GM21515 (cell line): ENCODE measurements around the gene PNMT.
"Not testable (repeated sequence)": the region's sequence is repeated elsewhere in the genome, so short reads cannot be mapped to it uniquely, and the experiment has no call there.

Experiments
- ATAC-seq: cut with Tn5 transposase; IDR thresholded peaks from one replicate; pipeline ENCODE4 v1.9.1; 2021; ENCODE audit not compliant: unreplicated experiment

Gene PNMT

DNA sequence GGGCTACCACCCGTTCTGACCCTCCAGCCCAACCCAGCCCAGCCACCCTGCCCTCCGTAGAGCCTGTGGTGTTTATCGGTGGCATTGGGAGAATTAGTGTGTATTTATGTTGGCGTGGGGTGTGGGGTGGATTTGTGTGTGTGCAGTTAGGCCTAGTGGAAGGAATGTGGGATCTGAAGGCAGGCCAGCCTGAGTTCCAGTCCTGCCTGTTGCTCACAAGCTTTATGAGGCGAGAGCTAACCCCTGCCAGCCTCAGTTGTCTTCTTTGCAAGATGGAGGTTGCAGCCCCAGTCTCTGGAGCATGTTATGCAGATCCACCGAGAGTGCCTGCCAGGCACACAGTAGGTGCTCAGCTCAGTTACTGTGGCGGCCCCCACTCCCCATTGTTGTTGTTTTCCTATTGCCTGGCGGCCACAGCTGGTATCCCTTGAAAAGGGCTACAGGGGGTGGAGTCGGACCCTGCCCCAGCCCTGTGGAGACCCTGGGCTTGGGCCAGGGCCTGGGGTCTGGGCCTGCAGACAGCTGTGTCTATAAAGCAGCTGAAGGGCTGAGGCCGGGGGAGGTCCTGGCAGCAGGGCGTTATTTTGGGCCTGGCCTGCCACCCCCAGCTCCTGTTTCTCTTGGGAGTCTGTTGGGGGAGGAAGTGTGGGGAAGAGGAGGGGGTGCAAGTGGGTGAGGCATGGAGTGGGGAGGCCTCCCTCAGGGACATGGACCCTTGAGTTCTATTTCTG, 36.7 kb downstream of the PNMT start:
- ATAC-seq, result no peak

GRCh38 chr17:39705786-39706348, 37.6 kb downstream of the PNMT start:
- ATAC-seq, result no peak

GRCh38 chr17:39706383-39706782, 38.1 kb downstream of the PNMT start:
- ATAC-seq, result no peak

DNA sequence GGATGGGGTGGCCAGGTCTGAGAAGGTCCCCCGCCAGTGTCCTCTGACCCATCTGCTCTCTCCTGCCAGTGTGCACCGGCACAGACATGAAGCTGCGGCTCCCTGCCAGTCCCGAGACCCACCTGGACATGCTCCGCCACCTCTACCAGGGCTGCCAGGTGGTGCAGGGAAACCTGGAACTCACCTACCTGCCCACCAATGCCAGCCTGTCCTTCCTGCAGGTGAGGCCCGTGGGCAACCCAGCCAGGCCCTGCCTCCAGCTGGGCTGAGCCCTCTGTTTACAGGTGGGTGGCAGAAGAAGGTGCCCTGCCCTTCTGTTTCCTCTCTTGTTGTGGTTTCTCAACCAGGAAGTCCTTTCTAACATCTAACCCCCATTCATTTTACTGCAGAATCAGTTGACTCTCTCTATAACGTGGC, 38.7 kb downstream of the PNMT start:
- ATAC-seq, result no peak

- no peak for ATAC-seq
These were observed 41.2 kb downstream of the PNMT start for GRCh38 chr17:39709319-39709997.

GRCh38 chr17:39709998-39710964, 42.0 kb downstream of the PNMT start:
- no peak for ATAC-seq

DNA sequence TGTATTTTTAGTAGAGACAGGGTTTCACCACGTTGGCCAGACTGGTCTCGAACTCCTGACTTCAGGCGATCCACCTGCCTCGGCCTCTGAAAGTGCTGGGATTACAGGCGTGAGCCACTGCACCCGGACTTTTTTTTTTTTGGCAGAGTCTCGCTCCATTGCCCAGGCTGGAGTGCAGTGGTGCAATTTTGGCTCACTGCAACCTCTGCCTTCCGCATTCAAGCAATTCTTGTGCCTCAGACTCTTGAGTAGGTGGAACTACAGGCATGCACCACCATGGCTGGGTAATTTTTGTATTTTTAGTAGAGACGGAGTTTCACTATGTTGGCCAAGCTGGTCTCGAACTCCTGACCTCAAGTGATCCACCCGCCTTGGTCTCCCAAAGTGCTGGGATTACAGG, 42.8 kb downstream of the PNMT start:
- not testable (repeated sequence) for ATAC-seq

GRCh38 chr17:39711851-39712250, 43.6 kb downstream of the PNMT start:
- no peak for ATAC-seq

- no peak for ATAC-seq
These were observed 46.0 kb downstream of the PNMT start for GRCh38 chr17:39714234-39714633.

GRCh38 chr17:39715375-39716072, 47.3 kb downstream of the PNMT start:
- ATAC-seq, result no peak

DNA sequence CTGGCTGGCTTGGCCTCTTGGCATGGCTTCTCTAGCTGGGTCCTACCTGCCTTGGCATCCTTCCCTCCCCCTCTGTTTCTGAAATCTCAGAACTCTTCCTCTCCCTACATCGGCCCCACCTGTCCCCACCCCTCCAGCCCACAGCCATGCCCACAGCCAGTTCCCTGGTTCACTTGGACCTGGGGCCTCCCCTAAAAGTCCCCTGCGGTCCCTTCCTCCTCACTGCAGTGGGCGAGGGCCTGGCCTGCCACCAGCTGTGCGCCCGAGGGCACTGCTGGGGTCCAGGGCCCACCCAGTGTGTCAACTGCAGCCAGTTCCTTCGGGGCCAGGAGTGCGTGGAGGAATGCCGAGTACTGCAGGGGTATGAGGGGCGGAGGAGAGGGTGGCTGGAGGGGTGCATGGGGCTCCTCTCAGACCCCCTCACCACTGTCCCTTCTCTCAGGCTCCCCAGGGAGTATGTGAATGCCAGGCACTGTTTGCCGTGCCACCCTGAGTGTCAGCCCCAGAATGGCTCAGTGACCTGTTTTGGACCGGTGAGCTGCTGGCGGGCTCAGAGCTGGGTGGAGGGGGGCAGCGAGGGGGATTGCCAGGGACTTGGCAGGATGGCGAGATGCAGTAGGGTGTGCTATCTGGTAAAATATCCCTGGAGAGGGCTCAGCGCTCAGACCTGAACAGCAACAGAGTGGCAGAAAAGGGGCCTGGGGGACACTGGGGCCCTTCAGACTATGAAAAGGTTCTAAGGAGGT, 48.0 kb downstream of the PNMT start:
- no peak for ATAC-seq

DNA sequence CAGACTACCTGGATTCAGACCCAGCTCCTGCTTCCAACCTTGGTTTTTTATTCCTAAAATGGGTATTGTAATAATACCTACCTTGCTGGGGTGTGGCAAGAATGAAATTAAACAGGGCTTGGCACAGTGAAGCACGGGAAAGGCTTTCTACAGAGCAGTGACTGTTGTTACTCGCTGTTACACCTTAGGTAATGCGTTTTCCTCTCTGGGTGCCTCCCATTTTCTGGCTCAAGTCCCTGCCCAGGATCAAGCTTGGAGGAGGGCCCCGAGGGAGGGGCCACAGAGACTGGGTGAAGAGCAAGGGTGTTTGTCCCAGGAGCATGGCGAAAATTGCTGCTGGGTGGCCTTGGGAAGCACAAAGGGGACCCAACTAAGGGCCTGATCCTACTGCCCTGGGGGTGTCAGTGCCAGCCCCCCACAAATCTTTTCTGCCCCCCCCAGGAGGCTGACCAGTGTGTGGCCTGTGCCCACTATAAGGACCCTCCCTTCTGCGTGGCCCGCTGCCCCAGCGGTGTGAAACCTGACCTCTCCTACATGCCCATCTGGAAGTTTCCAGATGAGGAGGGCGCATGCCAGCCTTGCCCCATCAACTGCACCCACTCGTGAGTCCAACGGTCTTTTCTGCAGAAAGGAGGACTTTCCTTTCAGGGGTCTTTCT, 48.8 kb downstream of the PNMT start:
- ATAC-seq, result no peak

GRCh38 chr17:39717660-39718059, 49.4 kb downstream of the PNMT start:
- no peak for ATAC-seq

GRCh38 chr17:39719563-39720355, 51.5 kb downstream of the PNMT start:
- ATAC-seq, result no peak
